Endothelial cell of umbilical vein (primary cell): ENCODE data around the gene CCDC170. TPM values are rescaled to one million over a fixed set of nuclear protein-coding genes. Genes with fewer than 3 reads are reported as not detected.

ENCODE experiments used
- BruUV-seq: library from RNA; stranded (reverse); fragments of 400-500 nt; replicated peaks from 2 replicates; lab custom pipeline; 2021; lab: Mats Ljungman, UMichigan
- CTCF ChIA-PET: fragments of 300-600, 350-600 bp; sonication (Branson Sonifier 250); formaldehyde crosslinking; loops from one replicate; lab custom pipeline; 2021; ENCODE audit warnings: antibody characterized with exemption, inconsistent platforms; lab: Charles Lee
- POLR2A ChIA-PET: fragments of 300-600, 350-600 bp; sonication (Branson Sonifier 250); formaldehyde crosslinking; loops from one replicate; lab custom pipeline; 2021; ENCODE audit warnings: antibody characterized with exemption, inconsistent platforms; lab: Charles Lee
- DNase-seq: peaks from one replicate; pipeline ENCODE4 v3.0.0-alpha.2; 2011; ENCODE audit warnings: low read depth, low spot score
- FAIRE-seq: peaks from 2 replicates; lab custom pipeline; 2011; peaks lifted over from hg19 to GRCh38; lab: Jason Lieb, UNC
- H2AFZ ChIP-seq: 2 replicates; pipeline ENCODE4 v1.6.0; 2012; ENCODE audit warnings: low read depth, low read length, control low read depth, inconsistent platforms
- H3K27ac ChIP-seq: 2 replicates; pipeline ENCODE4 v1.5.1; 2011; ENCODE audit warnings: low read depth, mild to moderate bottlenecking, control low read depth, low read length, moderate library complexity; ENCODE audit not compliant: insufficient read depth
- H3K27me3 ChIP-seq, 2 experiments: 2 replicates each; pipeline versions ENCODE4 v1.6.0 to v1.6.1; 2011; ENCODE audit warnings: low read length in 2 of 2, mixed read lengths in 1 of 2; ENCODE audit not compliant: control insufficient read depth in 2 of 2, insufficient read depth in 2 of 2
- H3K36me3 ChIP-seq, 2 experiments: 2 replicates in 1 of 2; 3 replicates in 1 of 2; pipeline ENCODE4 v1.5.1; 2011; ENCODE audit warnings: low read length in 2 of 2, mild to moderate bottlenecking in 1 of 2, moderate library complexity in 1 of 2; ENCODE audit not compliant: control insufficient read depth in 2 of 2, insufficient read depth in 2 of 2; ENCODE audit errors: extremely low read depth in 1 of 2
- H3K4me1 ChIP-seq: 3 replicates; pipeline ENCODE4 v1.5.1; 2011; ENCODE audit warnings: mild to moderate bottlenecking, low read length; ENCODE audit not compliant: control insufficient read depth, insufficient read depth; ENCODE audit errors: extremely low read depth
- H3K4me2 ChIP-seq: 2 replicates; pipeline ENCODE4 v1.6.1; 2011; ENCODE audit warnings: low read length, control low read depth, mixed read lengths; ENCODE audit not compliant: insufficient read depth
- H3K4me3 ChIP-seq, 3 experiments: fragments of 200-600 bp in 1 of 3; sonication (generic), shearing (Covaris generic) in 1 of 3; replicated peaks in 1 of 3; 2 replicates each; pipeline ENCODE4 v1.5.1; 2011 to 2016; ENCODE audit warnings: control low read depth in 3 of 3, low read length in 3 of 3, mild to moderate bottlenecking in 2 of 3, inconsistent platforms in 1 of 3, low read depth in 1 of 3, moderate library complexity in 1 of 3; ENCODE audit not compliant: insufficient read depth in 1 of 3
- H3K79me2 ChIP-seq: 2 replicates; pipeline ENCODE4 v1.6.0; 2012; ENCODE audit warnings: low read length, inconsistent platforms; ENCODE audit not compliant: control insufficient read depth, insufficient read depth
- H3K9ac ChIP-seq: replicated peaks from 2 replicates; pipeline ENCODE3; 2011; ENCODE audit warnings: low read length, control low read depth; ENCODE audit not compliant: insufficient read depth; ENCODE audit errors: extremely low read depth
- H3K9me1 ChIP-seq: replicated peaks from 3 replicates; pipeline ENCODE4 v1.6.0; 2011; ENCODE audit warnings: mild to moderate bottlenecking, low read length; ENCODE audit not compliant: control insufficient read depth, insufficient read depth; ENCODE audit errors: extremely low read depth
- H3K9me3 ChIP-seq: replicated peaks from 2 replicates; pipeline ENCODE4 v1.5.1; 2012; ENCODE audit warnings: low read length, inconsistent platforms; ENCODE audit not compliant: control insufficient read depth, insufficient read depth
- H4K20me1 ChIP-seq: replicated peaks from 2 replicates; pipeline ENCODE3; 2011; ENCODE audit warnings: mild to moderate bottlenecking, low read length; ENCODE audit not compliant: control insufficient read depth, insufficient read depth; ENCODE audit errors: extremely low read depth
- CTCF ChIP-seq, 2 donors: IDR thresholded peaks; 1 replicate in 1 of 2; 2 replicates in 1 of 2; pipeline ENCODE4 v1.5.1; 2011; ENCODE audit warnings: low read length in 2 of 2, mild to moderate bottlenecking in 2 of 2, moderate library complexity in 2 of 2, control low read depth in 1 of 2, inconsistent platforms in 1 of 2, low read depth in 1 of 2; ENCODE audit not compliant: insufficient read depth in 1 of 2; ENCODE audit errors: extremely low read depth in 1 of 2
- EZH2 ChIP-seq: IDR thresholded peaks from 2 replicates; pipeline ENCODE4 v1.6.1; 2012; ENCODE audit warnings: borderline replicate concordance, low read depth, mild to moderate bottlenecking, moderate library complexity, low read length, inconsistent platforms; ENCODE audit not compliant: severe bottlenecking
- FOS ChIP-seq: IDR thresholded peaks from 2 replicates; pipeline ENCODE4 v1.6.1; 2011; ENCODE audit warnings: mild to moderate bottlenecking, low read length, moderate library complexity, borderline replicate concordance; ENCODE audit not compliant: insufficient read depth
- GATA2 ChIP-seq: IDR thresholded peaks from 2 replicates; pipeline ENCODE4 v1.7.0; 2011; ENCODE audit warnings: low read depth, mild to moderate bottlenecking, moderate library complexity, mixed read lengths, low read length; ENCODE audit not compliant: insufficient read length, insufficient read depth
- JUN ChIP-seq: IDR thresholded peaks from 2 replicates; pipeline ENCODE4 v1.6.1; 2011; ENCODE audit warnings: borderline replicate concordance, low read depth; ENCODE audit not compliant: insufficient read length, insufficient read depth
- MAX ChIP-seq: IDR thresholded peaks from 2 replicates; pipeline ENCODE4 v1.6.1; 2011; ENCODE audit not compliant: insufficient read depth, insufficient read length
- MYC ChIP-seq: IDR thresholded peaks from one replicate; pipeline ENCODE4 v1.6.1; 2011; ENCODE audit warnings: mild to moderate bottlenecking, low read depth, low read length
- POLR2A ChIP-seq: IDR thresholded peaks from 2 replicates; pipeline ENCODE4 v1.6.1; 2012; ENCODE audit warnings: low read depth, mild to moderate bottlenecking, control low read depth, low read length
- POLR2AphosphoS5 ChIP-seq: IDR thresholded peaks from 2 replicates; pipeline ENCODE4 v1.6.1; 2012; ENCODE audit warnings: low read depth, mild to moderate bottlenecking, control low read depth, low read length, moderate library complexity; ENCODE audit not compliant: insufficient read depth
- dilution Hi-C: fragments of 300-500 bp; cut with MboI; formaldehyde crosslinking; loops from one replicate; pipeline ENCODE4 v1.15.0; 2019; ENCODE audit warnings: low sequenced_read_pairs; ENCODE audit not compliant: extremely low pct_ligation_motif_present
- intact Hi-C: fragments of 100-400 bp; cut with micrococcal nuclease; formaldehyde crosslinking; loops from one replicate; pipeline ENCODE4 v1.10.0; 2022
- polyA plus RNA-seq, 4 experiments: library from polyadenylated mRNA; depleted of rRNA in 3 of 4; stranded (reverse) in 3 of 4; unstranded in 1 of 4; fragments of >200 nt; gene quantifications; 2 replicates each; pipeline versions ENCODE4 v1.2.1 to v1.2.3, GENCODE V29; 2011 to 2012; ENCODE audit warnings: missing spikeins in 1 of 4
- total RNA-seq: library from RNA; stranded (reverse); gene quantifications from 2 replicates; pipeline ENCODE4 v1.2.3, GENCODE V29; 2021

Gene CCDC170
- total and polyA plus RNA-seq, 2 donors (not counting 3 experiments of a cell fraction or from before 2014, with no cell fraction given), result 0.07 to 0.21 TPM

GRCh38 chr6:151447237-151447636 lies 46.6 kb upstream of the CCDC170 start:
- FAIRE-seq (no peak), DNase-seq (no peak)
- no peaks in the 10 kb centered on the region for H3K9me3 ChIP-seq
- dilution Hi-C loops, result no loop called here
- H4K20me1 ChIP-seq, result no peaks in the 10 kb centered on the region
- H3K9me1 ChIP-seq, result no peaks in the 10 kb centered on the region
- no peak overlapping the region for H3K4me2 ChIP-seq
- no peak overlapping the region for H3K4me3 ChIP-seq
- H3K4me1 ChIP-seq, result peaks cover 11% of the 10 kb centered on the region
- no TSS peak for BruUV-seq
- TF ChIP-seq POLR2AphosphoS5, result no peak
- TF ChIP-seq MYC, result no peak
- TF ChIP-seq EZH2, result no peak
- TF ChIP-seq GATA2, result no peak
- TF ChIP-seq POLR2A, result no peak
- no peak for TF ChIP-seq CTCF (IDR thresholded peaks at IDR 0.05; ENCODE audit: extremely low read depth in 1 of 2, insufficient read depth in 1 of 2, low read depth in 1 of 2, low read length in 2 of 2)
- no peak for TF ChIP-seq FOS
- no peak for TF ChIP-seq MAX
- no peak for TF ChIP-seq JUN
- ChIA-PET POLR2A (no interaction called here), CTCF (no interaction called here)
- no peaks in the 10 kb centered on the region for H3K27me3 ChIP-seq
- intact Hi-C loops, result no loop called here
- no peak overlapping the region for H3K9ac ChIP-seq
- H3K36me3 ChIP-seq, result peaks cover 0 to 2% of the 10 kb centered on the region in 2 experiments
- H2AFZ ChIP-seq, result no peak overlapping the region
- no peak overlapping the region for H3K27ac ChIP-seq
- peaks cover 23% of the 10 kb centered on the region for H3K79me2 ChIP-seq
